ENCODE data around the gene MARK3.

The MARK3 gene

DNA sequence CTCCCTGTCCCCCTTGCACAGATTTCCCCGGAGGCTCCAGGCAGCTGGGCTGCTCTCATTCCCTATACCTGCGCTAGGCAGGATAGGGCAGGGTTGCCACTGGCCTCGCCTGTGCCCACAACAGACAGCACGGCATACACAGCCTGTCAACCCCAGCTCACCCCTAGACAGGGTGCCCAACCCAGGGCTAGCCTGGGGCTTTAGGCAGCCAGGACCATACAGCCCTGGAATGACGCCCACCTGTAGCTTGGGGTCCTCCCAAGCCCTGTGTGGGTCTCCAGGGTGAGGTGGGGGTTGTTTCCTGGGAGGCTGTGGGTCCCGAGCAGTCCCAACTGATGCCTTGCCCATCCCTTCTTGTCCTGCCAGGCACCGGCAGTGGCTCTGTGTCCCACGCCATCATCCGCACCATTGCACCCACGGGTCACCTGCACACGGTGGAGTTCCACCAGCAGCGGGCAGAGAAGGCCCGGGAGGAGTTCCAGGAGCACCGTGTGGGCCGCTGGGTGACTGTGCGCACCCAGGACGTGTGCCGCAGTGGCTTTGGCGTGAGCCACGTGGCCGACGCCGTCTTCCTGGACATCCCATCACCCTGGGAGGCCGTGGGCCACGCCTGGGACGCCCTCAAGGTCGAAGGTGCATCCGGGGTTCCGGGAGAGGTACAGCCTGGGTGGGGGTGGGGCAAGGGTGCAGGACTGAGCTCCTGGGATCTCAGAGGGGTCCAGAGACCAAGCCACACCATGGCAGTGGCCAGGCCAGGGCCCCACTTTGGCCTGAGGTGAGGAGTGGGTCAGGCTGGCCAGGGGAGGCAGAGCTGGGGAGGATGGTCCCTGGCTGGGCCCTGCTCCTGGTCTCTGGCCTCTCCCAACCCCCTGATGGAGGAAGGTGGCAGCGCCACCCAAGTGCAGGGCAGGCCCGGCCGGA, 147.3 kb downstream of the MARK3 start:
- no peak overlapping the region for H3K4me3 ChIP-seq (replicated peaks; ENCODE audit: low read depth, low read length)
- TF ChIP-seq, protein P1, sequence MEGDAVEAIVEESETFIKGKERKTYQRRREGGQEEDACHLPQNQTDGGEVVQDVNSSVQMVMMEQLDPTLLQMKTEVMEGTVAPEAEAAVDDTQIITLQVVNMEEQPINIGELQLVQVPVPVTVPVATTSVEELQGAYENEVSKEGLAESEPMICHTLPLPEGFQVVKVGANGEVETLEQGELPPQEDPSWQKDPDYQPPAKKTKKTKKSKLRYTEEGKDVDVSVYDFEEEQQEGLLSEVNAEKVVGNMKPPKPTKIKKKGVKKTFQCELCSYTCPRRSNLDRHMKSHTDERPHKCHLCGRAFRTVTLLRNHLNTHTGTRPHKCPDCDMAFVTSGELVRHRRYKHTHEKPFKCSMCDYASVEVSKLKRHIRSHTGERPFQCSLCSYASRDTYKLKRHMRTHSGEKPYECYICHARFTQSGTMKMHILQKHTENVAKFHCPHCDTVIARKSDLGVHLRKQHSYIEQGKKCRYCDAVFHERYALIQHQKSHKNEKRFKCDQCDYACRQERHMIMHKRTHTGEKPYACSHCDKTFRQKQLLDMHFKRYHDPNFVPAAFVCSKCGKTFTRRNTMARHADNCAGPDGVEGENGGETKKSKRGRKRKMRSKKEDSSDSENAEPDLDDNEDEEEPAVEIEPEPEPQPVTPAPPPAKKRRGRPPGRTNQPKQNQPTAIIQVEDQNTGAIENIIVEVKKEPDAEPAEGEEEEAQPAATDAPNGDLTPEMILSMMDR (IDR thresholded peaks at IDR 0.05; ENCODE audit: low read length, missing control alignments): no peak
- no peak for DNase-seq (ENCODE audit: low read depth)

DNA sequence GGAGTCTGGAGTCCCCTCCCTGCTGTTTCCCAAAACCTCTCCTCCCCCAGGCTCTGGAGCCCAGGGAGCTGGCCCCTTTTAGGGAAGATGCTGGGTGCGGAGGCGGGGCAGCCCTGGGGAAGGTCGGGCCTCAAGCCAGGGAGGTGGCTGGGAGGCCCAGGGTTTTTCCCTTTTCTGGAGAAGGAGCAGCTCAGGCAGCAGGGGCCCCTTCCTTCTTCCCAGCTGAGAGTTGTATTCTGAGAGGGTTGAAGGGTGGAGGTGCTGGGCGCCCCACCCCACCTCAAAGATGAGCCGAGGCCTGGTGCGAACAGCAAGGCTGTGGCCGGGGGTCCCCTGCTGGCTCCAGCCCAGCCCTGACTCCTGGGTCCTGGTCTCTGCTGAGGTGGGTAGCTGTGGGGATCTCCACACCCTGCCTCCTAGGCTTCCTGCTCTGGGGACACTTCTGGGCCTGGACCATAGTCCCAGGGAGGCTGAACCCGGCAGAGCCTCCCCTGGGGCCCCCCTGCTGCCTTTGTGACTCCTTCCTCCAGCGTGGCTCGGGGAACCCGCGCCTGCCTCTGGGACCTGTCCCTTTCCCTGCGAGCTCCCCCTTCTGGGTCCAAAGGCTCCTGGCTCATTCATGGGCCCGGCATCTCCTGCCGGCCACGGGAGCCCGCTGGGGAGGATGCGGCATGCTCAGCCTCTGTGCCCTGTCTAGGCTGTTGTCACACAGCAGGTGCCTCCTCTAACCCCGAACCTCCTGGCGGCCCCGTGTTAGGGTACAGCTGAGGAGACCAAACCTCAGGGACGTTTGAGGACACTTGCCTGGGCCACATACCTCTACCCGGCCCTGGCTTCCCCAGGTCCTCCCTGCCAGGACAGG, 148.2 kb downstream of the MARK3 start:
- no peak for DNase-seq (ENCODE audit: low read depth)
- TF ChIP-seq, protein P1 (IDR thresholded peaks at IDR 0.05; ENCODE audit: low read length, missing control alignments): no peak
- H3K4me3 ChIP-seq (replicated peaks; ENCODE audit: low read depth, low read length): no peak overlapping the region

DNA sequence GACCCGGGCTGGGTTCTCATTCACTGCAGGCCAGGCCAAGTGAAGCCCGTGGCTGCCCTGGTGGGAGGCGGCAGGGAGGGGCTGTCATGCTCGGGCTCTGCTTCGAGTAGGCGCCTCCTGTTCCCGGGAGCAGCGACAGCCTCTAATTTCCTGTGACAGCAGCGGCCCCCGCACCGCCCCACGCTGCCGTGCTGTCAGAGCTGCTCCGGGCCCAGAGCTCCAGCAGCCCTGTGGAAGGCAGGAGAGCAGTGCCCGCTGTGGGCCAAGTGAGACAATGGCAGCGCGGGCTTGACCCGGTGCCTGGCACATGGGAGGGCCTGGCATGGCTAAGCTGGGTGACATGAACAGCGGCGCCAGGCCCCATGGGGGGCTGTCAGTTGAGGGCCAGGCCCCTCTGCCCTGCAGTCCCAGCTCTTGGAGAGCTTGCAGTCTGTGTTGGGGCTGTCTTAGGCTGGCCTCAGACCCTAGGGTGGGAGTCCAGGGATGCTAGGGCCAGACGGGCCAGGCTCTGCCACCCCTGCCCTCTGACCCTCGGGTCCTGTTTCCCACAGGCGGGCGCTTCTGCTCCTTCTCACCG, 148.9 kb downstream of the MARK3 start:
- no peak for DNase-seq (ENCODE audit: low read depth)
- no peak overlapping the region for H3K4me3 ChIP-seq (replicated peaks; ENCODE audit: low read depth, low read length)
- TF ChIP-seq, protein P1 (IDR thresholded peaks at IDR 0.05; ENCODE audit: low read length, missing control alignments): no peak

DNA sequence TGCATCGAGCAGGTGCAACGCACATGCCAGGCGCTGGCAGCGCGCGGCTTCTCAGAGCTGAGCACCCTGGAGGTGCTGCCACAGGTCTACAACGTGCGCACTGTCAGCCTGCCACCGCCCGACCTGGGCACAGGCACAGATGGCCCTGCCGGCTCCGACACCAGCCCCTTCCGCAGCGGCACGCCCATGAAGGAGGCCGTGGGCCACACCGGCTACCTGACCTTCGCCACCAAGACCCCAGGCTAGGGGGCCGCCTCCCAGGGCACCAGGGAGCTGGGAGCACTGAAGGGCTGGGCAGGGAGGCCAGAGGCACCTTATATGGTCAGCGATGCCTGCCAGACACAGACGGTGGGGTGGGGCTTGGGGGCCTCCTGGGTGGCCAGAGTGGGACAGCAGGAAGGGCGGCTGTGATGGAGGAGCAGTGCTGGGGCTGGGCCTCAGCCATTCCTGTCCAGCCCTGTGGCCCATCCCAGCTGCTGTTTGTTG, 149.4 kb downstream of the MARK3 start:
- TF ChIP-seq, protein P1 (IDR thresholded peaks at IDR 0.05; ENCODE audit: low read length, missing control alignments): no peak
- no peak overlapping the region for H3K4me3 ChIP-seq (replicated peaks; ENCODE audit: low read depth, low read length)

DNA sequence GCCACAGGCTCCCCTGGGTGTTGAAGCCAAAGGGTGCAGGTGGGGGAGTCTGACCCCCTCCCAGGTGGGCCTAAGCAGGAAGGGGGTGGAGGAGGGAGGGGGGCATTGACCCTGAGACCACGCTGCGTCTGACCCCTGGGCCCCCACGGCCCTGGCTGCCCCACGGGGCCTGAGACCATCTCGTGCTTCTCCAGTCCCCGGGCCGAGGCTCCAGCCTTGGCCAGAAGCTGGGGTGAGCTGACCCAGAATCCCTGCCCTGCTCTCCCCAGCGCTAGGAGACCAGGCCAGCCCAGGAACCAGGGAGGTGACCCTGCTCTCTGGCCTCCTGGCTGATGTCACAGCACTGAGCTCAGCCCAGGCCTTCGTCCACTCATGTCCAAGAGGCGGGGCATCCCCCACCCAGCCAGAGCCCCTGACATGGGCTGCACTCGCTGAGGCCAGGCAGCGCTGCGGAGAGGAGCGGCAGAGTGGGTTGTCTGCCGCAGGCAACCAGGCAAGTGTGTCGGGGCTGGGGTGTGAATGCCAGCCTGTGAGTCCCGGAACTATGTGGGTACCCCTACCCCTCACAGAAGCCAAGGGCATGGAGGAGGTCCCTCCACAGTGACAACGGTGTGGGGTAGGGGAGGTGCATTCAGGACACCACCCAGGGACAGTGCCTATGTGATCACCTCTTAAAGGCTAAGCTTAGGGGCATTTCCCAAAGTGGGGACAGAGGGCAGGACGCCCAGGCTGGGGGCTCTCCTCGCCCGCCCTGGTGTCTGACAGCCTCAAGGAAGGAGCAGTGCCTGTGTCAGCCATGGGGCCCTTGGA, 150.1 kb downstream of the MARK3 start:
- no peak overlapping the region for H3K4me3 ChIP-seq (replicated peaks; ENCODE audit: low read depth, low read length)
- TF ChIP-seq, protein P1 (IDR thresholded peaks at IDR 0.05; ENCODE audit: low read length, missing control alignments): no peak
- no peak for DNase-seq (ENCODE audit: low read depth)

More for the DNA sequence above, 149.4 kb downstream of the MARK3 start:
- no peak for DNase-seq (ENCODE audit: low read depth)
